Neural crest cell (in vitro differentiated cells): ENCODE results near the gene NKX6-2. TPM values are rescaled to one million over a fixed set of nuclear protein-coding genes. Genes with fewer than 3 reads are reported as not detected.

Source experiments
- DNase-seq: peaks from one replicate; pipeline ENCODE4 v3.0.0; 2021; ENCODE audit warnings: low read depth, mixed read lengths, low spot score
- H3K27ac Mint-ChIP-seq: one replicate; pipeline ENCODE4 v1.8.0; 2021; ENCODE audit warnings: mild to moderate bottlenecking, mixed read lengths; ENCODE audit not compliant: unreplicated experiment
- H3K27me3 Mint-ChIP-seq: 2 replicates; pipeline ENCODE4 v1.8.0; 2021; ENCODE audit warnings: low read depth, mild to moderate bottlenecking, mixed read lengths
- H3K36me3 Mint-ChIP-seq: 2 replicates; pipeline ENCODE4 v1.8.0; 2021; ENCODE audit warnings: low read depth, mild to moderate bottlenecking, mixed read lengths
- H3K4me1 Mint-ChIP-seq: 2 replicates; pipeline ENCODE4 v1.8.0; 2021; ENCODE audit warnings: mixed read lengths
- H3K4me3 Mint-ChIP-seq: one replicate; pipeline ENCODE4 v1.8.0; 2021; ENCODE audit warnings: mild to moderate bottlenecking, mixed read lengths
- H3K9me3 Mint-ChIP-seq: 2 replicates; pipeline ENCODE4 v1.8.0; 2021; ENCODE audit warnings: mixed read lengths
- total RNA-seq: library from RNA; stranded (reverse); gene quantifications from 2 replicates; pipeline ENCODE4 v1.2.1, GENCODE V29; 2021
- TF ChIP-seq, protein P1 (sequence below): fragments of 200-600 bp; sonication (generic); conservative IDR thresholded peaks from 2 replicates; pipeline ENCODE4 v1.5.0; 2021; ENCODE audit warnings: antibody characterized with exemption, mild to moderate bottlenecking

NKX6-2 gene
- total RNA-seq, 1 donor from 2014 or later: not detected

DNA sequence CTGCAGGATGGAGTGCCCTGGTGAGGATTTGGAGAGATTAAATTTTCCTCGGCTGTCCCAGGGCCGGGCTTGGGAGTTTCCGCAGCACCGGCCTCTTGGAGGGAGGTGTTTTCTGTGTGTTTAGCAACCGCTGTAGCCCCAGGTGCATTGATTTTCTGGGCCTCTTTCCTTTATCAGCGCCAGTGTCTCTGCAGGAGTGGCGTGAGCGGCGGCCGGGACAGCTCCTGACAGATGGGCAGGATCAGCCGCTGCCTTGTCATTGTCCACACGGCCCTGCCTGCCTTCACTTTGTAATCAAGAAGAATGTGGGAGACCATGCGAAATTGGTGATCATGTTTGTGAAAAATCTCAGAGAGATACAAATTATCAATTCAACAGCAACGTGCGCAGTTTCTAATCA, 32.4 kb downstream of the NKX6-2 start:
- H3K27me3 Mint-ChIP-seq: peaks cover 26% of the 10 kb centered on the region
- H3K27ac Mint-ChIP-seq: no peak overlapping the region
- H3K4me3 Mint-ChIP-seq: no peak overlapping the region
- H3K4me1 Mint-ChIP-seq: no peaks in the 10 kb centered on the region
- no peak for DNase-seq
- peaks cover 22% of the 10 kb centered on the region for H3K36me3 Mint-ChIP-seq
- TF ChIP-seq, protein P1, sequence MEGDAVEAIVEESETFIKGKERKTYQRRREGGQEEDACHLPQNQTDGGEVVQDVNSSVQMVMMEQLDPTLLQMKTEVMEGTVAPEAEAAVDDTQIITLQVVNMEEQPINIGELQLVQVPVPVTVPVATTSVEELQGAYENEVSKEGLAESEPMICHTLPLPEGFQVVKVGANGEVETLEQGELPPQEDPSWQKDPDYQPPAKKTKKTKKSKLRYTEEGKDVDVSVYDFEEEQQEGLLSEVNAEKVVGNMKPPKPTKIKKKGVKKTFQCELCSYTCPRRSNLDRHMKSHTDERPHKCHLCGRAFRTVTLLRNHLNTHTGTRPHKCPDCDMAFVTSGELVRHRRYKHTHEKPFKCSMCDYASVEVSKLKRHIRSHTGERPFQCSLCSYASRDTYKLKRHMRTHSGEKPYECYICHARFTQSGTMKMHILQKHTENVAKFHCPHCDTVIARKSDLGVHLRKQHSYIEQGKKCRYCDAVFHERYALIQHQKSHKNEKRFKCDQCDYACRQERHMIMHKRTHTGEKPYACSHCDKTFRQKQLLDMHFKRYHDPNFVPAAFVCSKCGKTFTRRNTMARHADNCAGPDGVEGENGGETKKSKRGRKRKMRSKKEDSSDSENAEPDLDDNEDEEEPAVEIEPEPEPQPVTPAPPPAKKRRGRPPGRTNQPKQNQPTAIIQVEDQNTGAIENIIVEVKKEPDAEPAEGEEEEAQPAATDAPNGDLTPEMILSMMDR: no peak
- H3K9me3 Mint-ChIP-seq: peaks cover 6% of the 10 kb centered on the region

DNA sequence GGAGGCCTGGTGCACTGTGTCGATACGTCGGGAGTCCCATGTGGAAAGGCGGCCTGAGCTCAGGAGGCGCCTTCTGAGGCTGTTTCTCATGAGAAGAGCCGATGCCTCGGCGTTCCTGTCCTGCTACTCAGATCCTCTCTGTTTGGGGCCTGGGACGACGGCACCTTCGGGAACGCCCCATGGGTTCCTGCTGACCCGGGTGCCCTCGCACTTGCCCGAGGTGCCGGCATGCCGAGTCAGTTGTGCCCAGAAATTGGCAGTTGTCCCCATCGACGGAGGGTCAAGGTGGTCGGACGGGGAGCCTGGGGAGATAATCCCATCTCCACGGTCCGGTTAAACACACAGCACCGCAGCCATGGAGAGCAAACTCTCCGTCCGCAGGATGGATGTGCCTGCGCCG, 33.0 kb downstream of the NKX6-2 start:
- peaks cover 32% of the 10 kb centered on the region for H3K27me3 Mint-ChIP-seq
- TF ChIP-seq, protein P1: no peak
- peaks cover 6% of the 10 kb centered on the region for H3K9me3 Mint-ChIP-seq
- H3K36me3 Mint-ChIP-seq: peaks cover 22% of the 10 kb centered on the region
- DNase-seq: no peak
- no peaks in the 10 kb centered on the region for H3K4me1 Mint-ChIP-seq
- H3K27ac Mint-ChIP-seq: no peak overlapping the region
- H3K4me3 Mint-ChIP-seq: no peak overlapping the region

DNA sequence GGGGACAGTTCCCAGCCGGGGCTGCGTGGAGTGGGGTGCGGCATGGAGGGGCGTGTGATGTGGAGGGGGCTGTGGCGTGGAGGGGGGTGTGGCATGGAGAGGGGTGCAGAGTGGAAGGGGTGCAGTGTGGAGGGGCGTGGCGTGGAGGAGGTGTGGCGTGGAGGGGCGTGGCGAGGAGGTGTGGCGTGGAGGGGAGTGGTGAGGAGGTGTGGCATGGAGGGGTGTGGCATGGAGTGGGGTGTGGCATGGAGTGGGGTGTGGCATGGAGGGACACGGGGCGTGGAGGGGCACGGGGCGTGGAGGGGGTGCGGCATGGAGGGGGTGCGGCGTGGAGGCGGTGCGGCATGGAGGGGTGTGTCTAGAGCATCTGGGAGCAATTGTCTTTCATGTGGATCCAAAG, 33.6 kb downstream of the NKX6-2 start:
- H3K9me3 Mint-ChIP-seq: peaks cover 6% of the 10 kb centered on the region
- H3K27me3 Mint-ChIP-seq: peaks cover 36% of the 10 kb centered on the region
- peaks cover 21% of the 10 kb centered on the region for H3K36me3 Mint-ChIP-seq
- TF ChIP-seq, protein P1: no peak
- DNase-seq: no peak
- H3K4me3 Mint-ChIP-seq: no peak overlapping the region
- H3K4me1 Mint-ChIP-seq: no peaks in the 10 kb centered on the region
- no peak overlapping the region for H3K27ac Mint-ChIP-seq

DNA sequence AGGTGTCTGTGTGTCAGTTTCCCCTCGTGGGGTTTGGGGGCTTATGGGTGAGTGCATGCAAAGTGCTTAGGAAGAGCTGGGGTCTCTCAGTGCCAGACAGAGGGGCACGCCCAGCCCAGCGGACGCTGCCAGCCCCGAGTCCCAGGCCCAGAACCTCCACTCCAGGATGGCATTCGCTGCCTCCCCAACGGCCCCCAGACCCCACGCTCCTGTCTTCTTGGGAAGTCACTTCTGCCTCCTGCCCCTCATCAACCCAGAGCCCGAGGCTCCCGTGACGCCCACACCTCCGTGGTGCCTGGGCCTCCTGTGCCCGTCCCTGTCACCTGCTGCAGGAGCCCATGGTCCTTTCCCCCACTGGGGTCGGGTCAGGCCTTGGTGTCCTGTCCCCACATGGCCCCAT, 35.0 kb downstream of the NKX6-2 start:
- H3K27ac Mint-ChIP-seq: no peak overlapping the region
- no peak overlapping the region for H3K4me3 Mint-ChIP-seq
- peaks cover 10% of the 10 kb centered on the region for H3K36me3 Mint-ChIP-seq
- H3K4me1 Mint-ChIP-seq: peaks cover 12% of the 10 kb centered on the region
- DNase-seq: no peak
- peaks cover 6% of the 10 kb centered on the region for H3K9me3 Mint-ChIP-seq
- peaks cover 49% of the 10 kb centered on the region for H3K27me3 Mint-ChIP-seq
- TF ChIP-seq, protein P1: no peak

DNA sequence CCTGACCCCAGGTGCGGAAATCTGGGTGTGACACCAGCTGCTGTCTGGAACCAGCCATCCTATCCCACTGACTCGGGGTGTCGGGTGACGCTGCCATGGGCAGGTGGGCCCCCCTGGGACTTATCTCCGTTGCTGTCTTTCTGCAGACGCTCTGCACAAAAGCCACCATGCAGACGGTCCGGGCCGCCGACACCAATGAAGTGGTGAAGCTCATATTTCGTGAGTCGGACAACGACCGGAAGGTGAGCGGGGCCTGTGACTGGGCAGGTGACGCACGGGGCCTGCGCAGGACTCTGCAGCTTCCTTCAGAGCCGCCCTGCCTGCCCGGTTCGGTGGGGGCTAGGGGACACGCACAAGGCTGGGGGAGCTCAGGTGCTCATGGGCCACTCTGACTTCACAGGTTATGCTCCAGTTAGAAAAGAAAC, 36.6 kb downstream of the NKX6-2 start:
- Mint-ChIP-seq H3K36me3 (no peaks in the 10 kb centered on the region), H3K9me3 (no peaks in the 10 kb centered on the region), H3K4me3 (no peak overlapping the region), H3K27me3 (peaks cover 52% of the 10 kb centered on the region), H3K4me1 (peaks cover 14% of the 10 kb centered on the region), H3K27ac (no peak overlapping the region)
- no peak for DNase-seq
- TF ChIP-seq, protein P1: no peak
